Suppressor macrophage treated with lipopolysaccharide for 1 hour (primary cell): ENCODE data around the gene APOBEC3C.
"Not testable (repeated sequence)": the region's sequence is repeated elsewhere in the genome, so short reads cannot be mapped to it uniquely, and the experiment has no call there.

Experiments used
- DNase-seq, 3 donors: peaks; one replicate each; pipeline ENCODE4 v3.0.0-alpha.2; 2020 to 2022

Gene APOBEC3C

GRCh38 chr22:39024519-39025308 lies 10.7 kb downstream of the APOBEC3C start:
- no peak for DNase-seq

DNA sequence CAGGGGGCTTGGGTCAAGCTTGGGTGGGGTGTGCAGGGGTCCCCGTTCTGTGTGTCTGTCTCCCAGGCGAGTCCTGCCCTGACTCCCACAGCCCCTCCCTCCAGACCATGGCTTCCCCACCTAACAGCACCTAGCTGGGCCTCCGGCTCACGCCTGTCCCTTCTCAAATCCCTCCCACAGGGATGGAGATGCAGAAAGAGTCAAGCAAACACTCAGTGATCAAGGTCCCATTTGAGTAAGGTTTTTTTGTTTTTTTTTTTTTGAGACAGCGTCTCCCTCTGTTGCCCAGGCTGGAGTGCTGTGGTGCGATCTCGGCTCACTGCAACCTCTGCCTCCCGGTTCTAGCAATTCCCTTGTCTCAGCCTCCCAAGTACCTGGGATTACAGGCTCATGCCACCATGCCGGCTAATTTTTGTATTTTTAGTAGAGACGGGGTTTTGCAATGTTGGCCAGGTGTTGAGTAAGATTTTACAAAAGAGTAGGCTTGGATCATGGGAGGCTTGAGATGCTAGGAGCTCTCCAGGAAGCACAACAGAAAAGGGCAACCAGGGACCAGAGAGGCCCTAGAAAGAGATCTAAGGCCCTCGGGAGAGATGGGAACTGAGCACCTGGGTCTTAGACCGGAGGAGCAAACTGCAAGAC lies 12.6 kb downstream of the APOBEC3C start:
- no peak for DNase-seq

- DNase-seq, result no peak
Measured at GRCh38 chr22:39027717-39028116, 13.7 kb downstream of the APOBEC3C start.

DNA sequence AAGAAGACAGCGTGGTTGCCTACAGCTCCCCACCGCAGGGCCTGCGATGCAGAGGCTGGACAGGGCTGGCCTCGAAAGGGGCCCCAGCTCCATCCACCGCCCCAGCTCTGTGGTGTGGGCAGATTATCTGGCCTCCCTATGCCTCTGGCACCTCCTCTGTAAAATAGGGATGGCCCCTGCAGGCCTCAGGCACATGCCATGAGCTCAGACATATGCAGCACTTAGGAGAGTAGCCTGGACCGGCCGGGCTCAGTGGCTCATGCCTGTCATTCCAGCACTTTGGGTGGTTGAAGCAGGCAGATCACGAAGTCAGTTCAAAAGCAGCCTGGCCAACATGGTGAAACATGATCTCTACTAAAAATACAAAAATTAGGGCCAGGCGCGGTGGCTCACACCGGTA lies 14.2 kb downstream of the APOBEC3C start:
- no peak for DNase-seq

DNA sequence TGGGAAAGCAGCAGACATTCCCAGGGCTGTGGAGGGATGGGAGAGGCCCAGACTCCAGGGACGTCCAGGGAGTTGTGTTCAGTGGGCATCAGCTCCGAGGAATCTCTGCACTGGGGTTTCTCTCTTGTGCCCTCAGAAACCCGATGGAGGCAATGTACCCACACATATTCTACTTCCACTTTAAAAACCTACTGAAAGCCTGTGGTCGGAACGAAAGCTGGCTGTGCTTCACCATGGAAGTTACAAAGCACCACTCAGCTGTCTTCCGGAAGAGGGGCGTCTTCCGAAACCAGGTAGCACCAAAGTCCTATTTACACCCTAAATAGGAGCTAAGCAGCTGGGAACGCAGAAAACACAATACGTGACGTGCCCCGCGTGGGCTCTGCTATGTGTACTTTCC lies 15.2 kb downstream of the APOBEC3C start:
- no peak for DNase-seq

- no peak for DNase-seq
Measured at GRCh38 chr22:39030705-39031104, 16.6 kb downstream of the APOBEC3C start.

DNA sequence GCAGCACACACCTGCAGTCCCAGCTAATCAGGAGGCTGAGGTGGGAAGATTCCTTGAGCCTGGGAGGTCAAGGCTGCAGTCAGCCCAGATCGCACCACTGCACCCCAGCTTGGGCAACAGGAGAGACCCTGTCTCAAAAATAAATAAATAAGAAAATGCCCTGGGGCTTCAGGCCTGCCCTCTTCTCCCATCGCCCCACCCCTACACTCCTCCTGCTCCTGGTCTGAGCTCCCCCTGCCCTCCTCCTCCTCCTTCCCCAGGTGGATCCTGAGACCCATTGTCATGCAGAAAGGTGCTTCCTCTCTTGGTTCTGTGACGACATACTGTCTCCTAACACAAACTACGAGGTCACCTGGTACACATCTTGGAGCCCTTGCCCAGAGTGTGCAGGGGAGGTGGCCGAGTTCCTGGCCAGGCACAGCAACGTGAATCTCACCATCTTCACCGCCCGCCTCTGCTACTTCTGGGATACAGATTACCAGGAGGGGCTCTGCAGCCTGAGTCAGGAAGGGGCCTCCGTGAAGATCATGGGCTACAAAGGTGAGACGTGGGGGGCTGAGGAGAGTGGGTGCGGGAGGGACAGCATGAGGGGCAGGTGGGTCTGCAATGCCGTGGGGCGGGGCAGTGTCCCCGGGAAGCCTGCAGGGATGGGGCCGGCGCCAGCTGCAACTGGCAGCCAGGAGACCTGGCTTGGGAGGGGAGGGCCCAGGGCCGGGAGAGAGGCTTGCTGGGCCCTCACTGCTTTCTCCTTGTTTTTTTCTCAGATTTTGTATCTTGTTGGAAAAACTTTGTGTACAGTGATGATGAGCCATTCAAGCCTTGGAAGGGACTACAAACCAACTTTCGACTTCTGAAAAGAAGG lies 17.6 kb downstream of the APOBEC3C start:
- not testable (repeated sequence) for DNase-seq

DNA sequence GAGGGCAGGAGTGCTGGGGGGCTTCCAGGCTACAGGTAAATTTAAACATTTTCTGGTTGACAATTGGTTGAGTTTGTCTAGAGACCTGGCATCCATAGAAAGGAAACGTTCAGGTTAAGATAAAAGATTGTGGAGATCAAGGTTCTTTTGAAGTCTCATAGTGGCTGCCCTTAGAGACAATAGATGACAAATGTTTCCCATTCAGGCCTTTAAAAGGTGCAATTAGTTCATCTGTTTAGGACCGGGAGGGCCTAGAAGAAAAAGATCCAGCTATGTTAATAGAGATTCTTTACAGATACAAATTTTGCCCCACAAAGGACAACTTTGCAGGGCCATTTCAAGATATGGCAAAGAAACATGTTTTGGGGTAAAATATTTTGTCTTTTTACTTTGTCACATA lies 23.0 kb downstream of the APOBEC3C start:
- not testable (repeated sequence) for DNase-seq

DNA sequence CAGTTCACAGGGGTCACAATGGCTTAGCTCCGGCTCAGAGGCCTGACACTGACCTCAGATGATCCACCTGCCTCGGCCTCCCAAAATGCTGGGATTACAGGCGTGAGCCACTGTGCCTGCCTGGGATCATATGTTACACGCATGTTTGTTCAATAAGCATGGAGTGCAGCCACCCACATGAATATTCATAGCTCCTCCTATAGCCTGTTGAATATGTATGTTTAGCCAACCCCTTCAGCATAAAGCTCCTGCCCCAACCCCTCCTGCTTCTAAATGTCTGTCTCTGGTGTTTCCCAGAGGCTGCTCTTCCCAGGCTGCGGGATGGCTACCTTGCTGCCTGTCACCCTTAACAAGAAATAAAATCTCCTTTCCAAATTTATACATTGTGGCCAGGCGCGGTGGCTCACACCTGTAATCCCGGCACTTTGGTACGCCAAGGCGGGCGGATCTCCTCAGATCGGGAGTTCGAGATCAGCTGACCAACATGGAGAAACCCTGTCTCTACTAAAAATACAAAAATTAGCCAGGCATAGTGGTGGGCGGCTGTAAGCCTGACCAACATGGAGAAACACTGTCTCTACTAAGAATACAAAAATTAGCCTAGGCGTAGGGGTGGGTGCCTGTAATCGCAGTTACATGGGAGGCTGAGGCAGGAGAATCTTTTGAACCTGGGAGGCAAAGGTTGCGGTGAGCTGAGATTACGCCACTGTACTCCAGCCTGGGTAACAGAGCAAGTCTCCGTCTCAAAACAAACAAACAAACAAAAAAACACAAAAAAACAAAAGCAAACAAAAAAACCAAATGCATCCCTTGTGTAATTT lies 25.5 kb downstream of the APOBEC3C start:
- no peak for DNase-seq

- peak in 1 of 3 donors; percentile 7 for DNase-seq
Measured at GRCh38 chr22:39040155-39040537, 26.1 kb downstream of the APOBEC3C start.

DNA sequence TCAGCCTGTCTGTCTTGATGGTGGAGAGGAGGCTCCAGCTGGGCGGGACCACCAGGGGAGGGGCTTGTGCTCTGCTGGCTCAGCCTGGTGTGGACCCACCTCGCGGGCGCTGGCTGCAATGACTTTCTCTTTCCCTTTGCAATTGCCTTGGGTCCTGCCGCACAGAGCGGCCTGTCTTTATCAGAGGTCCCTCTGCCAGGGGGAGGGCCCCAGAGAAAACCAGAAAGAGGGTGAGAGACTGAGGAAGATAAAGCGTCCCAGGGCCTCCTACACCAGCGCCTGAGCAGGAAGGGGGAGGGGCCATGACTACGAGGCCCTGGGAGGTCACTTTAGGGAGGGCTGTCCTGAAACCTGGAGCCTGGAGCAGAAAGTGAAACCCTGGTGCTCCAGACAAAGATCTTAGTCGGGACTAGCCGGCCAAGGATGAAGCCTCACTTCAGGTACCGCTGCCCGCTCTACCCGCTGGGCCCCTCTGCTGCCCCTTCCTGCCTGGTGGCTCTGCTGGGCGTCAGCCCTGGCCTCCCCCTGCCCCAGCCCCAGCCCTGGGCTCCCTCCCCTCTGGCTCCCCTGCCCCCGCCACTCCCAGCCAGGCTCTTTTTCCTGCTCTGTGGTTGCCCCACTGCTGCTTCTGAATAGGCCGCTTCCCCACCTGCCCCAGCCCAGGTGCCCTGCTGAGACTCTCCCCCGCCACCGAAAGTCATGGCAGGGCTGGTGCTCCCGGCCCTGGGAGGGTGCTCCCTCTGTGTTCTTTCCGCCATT lies 26.7 kb downstream of the APOBEC3C start, which contains the start of gene APOBEC3F:
Gene APOBEC3F (plus strand): TSS at position 327 of the 759 bp plus-strand sequence. CDS start 97 bp downstream, at position 424.
- DNase-seq, result peak; percentile 39 to 65 (median 62)

DNA sequence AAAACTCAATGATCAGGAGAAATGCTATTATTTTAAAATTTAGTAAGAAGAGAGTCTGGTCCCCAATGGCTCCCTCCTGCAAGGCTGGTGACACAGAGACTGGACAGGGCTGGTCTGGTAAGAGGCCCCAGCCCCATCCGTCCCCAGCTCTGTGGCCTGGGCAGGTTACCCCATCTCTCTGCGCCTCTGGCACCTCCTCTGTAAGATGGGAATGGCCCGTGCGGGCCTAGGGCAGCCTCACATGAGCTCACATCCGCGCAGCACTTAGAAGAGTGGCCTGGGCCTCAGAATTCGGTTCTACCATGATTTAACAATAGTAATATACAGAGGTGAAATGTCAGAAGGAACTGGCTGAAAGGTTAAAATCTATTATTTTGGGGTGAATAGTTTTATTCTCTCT lies 27.9 kb downstream of the APOBEC3C start:
- no peak for DNase-seq

GRCh38 chr22:39043063-39043462 lies 29.0 kb downstream of the APOBEC3C start:
- not testable (repeated sequence) for DNase-seq

DNA sequence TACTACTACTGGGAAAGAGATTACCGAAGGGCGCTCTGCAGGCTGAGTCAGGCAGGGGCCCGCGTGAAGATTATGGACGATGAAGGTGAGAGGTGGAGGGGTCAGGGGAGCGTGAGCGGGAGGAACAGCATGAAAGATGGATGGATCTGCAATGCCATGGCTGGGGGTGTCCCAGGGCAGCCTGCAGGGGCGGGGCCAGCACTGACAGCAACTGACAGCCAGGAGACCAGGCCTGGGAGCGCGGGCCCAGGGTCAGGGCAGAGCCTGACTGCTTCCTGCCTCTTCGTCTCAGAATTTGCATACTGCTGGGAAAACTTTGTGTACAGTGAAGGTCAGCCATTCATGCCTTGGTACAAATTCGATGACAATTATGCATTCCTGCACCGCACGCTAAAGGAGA lies 31.1 kb downstream of the APOBEC3C start:
- DNase-seq, result not testable (repeated sequence)

DNA sequence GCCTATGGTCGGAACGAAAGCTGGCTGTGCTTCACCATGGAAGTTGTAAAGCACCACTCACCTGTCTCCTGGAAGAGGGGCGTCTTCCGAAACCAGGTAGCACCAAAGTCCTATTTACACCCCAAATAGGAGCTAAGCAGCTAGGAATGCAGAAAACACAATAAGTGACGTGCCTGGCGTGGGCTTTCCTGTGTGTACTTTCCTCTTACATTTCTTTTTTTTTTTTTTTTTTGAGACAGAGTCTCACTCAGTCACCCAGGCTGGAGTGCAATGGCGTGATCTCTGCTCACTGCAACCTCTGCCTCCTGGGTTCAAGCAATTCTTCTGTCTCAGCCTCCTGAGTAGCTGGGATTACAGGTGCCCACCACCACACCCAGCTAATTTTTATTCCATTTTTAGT lies 35.4 kb downstream of the APOBEC3C start:
- not testable (repeated sequence) for DNase-seq

- DNase-seq, result not testable (repeated sequence)
Measured at GRCh38 chr22:39051844-39052495, 37.9 kb downstream of the APOBEC3C start.

GRCh38 chr22:39055658-39056057 lies 41.6 kb downstream of the APOBEC3C start:
- no peak for DNase-seq

DNA sequence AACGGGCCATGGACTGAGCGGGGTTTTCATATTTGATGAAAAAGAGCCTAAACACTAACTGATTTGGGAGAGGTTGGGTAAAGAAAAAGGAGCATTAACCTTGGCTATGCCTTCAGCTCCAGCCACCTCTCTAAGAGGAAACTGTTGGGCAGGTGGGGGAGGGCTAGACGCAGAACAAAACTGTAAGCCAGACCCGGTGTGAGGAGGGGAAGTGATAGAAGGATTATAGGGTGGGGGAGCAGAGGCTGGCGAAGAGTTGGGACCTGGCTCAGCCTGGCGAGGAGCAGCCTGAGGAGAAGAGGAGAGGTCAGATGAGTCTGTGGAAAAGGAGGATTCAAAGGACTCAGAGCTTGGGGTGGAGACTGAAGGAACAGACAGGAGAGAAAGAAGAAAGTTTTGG lies 47.2 kb downstream of the APOBEC3C start:
- not testable (repeated sequence) for DNase-seq

- DNase-seq, result not testable (repeated sequence)
Measured at GRCh38 chr22:39061951-39062350, 47.9 kb downstream of the APOBEC3C start.

- not testable (repeated sequence) for DNase-seq
Measured at GRCh38 chr22:39063904-39064303, 49.8 kb downstream of the APOBEC3C start.
